Body of pancreas (tissue), 4 donors: ENCODE measurements around the gene RSF1. TPM values are rescaled to one million over a fixed set of nuclear protein-coding genes. Genes with fewer than 3 reads are reported as not detected.
A peak's percentile ranks its signal among the peaks of the same experiment; 100 is the strongest.
"Not testable (repeated sequence)": the region's sequence is repeated elsewhere in the genome, so short reads cannot be mapped to it uniquely, and the experiment has no call there.

ENCODE experiments used
- ATAC-seq: fragments of 150-250 bp; one replicate; pipeline ENCODE4 v1.9.1; 2016
- DNase-seq, 4 donors: peaks; one replicate each; pipeline ENCODE4 v3.0.0-alpha.2; 2019
- H3K27ac ChIP-seq, 4 donors: fragments of 200-600 bp; sonication (generic); 1 replicate in 3 of 4; 2 replicates in 1 of 4; pipeline versions ENCODE4 v1.5.1 to v1.6.1; 2016 to 2019; ENCODE audit warnings: mild to moderate bottlenecking in 1 of 4, mixed read lengths in 1 of 4, moderate library complexity in 1 of 4
- H3K27me3 ChIP-seq, 2 donors: fragments of 200-600 bp; sonication (generic); one replicate each; pipeline ENCODE4 v1.6.0; 2016; ENCODE audit warnings: mild to moderate bottlenecking in 1 of 2
- H3K36me3 ChIP-seq, 2 donors: fragments of 200-600 bp; sonication (generic); replicated peaks in 1 of 2; 2 replicates each; pipeline ENCODE4 v1.5.1; 2016; ENCODE audit warnings: low read depth in 2 of 2; ENCODE audit not compliant: insufficient read depth in 1 of 2
- H3K4me1 ChIP-seq: fragments of 200-600 bp; sonication (generic); one replicate; pipeline ENCODE4 v1.6.0; 2016
- H3K4me3 ChIP-seq, 2 donors: fragments of 200-600 bp; sonication (generic); 1 replicate in 1 of 2; 2 replicates in 1 of 2; pipeline ENCODE4 v1.5.1; 2016 to 2019
- H3K9me3 ChIP-seq, 3 donors: fragments of 200-600 bp; sonication (generic); 1 replicate in 2 of 3; 2 replicates in 1 of 3; pipeline ENCODE4 v1.5.1; 2016
- CTCF ChIP-seq, 7 experiments: fragments of 450-650 bp in 4 of 7; fragments of 200-600 bp in 3 of 7; sonication (generic) in 3 of 7; IDR thresholded peaks; one replicate each; pipeline ENCODE4 v1.5.1; 2016 to 2019; ENCODE audit warnings: antibody characterized with exemption in 7 of 7
- POLR2A ChIP-seq, 3 donors: fragments of 450-650 bp; IDR thresholded peaks; one replicate each; pipeline ENCODE4 v1.6.1; 2016; ENCODE audit warnings: antibody characterized with exemption in 3 of 3, mild to moderate bottlenecking in 2 of 3
- WGBS, 2 donors: methylation state at CpG; one replicate each; pipeline ENCODE4 v1.1.5; 2017; 5-methylcytosine and 5-hydroxymethylcytosine counted together
- intact Hi-C: fragments of 100-400 bp; cut with DNase I; formaldehyde crosslinking; loops from one replicate; pipeline ENCODE4 v1.15.1; 2023
- total RNA-seq, 2 donors: library from RNA; depleted of rRNA; stranded (reverse); fragments of >200 nt; gene quantifications; one replicate each; pipeline ENCODE4 v1.1.0, GENCODE V29; 2016

RSF1 gene
- total RNA-seq = 100 to 1,000 TPM in 1 of 2 donors, 10 to 100 TPM in 1; 18.2 to 129 TPM

- intact Hi-C loops = no loop called here
These were observed at the start of gene RSF1, which contains the start of gene AAMDC for GRCh38 chr11:77820565-77821348. RSF1 (minus strand) TSS chr11:77820722; CDS start chr11:77820714, 8 bp downstream. AAMDC (plus strand) TSS chr11:77821144; CDS start chr11:77842497, 21,353 bp downstream.

GRCh38 chr11:77868744-77869143 lies 48.2 kb upstream of the RSF1 start:
- no peaks in the 10 kb centered on the region for H3K27me3 ChIP-seq
- intact Hi-C loops = no loop called here
- ATAC-seq = no peak
- TF ChIP-seq POLR2A (IDR thresholded peaks at IDR 0.05) = no peak
- no peak for TF ChIP-seq CTCF (IDR thresholded peaks at IDR 0.05)
- H3K4me1 ChIP-seq = no peaks in the 10 kb centered on the region
- DNase-seq = no peak
- H3K36me3 ChIP-seq = peaks cover 0 to 2% of the 10 kb centered on the region in 2 donors
- 98% methylated on average over 4 of the region's 4 CpGs for WGBS, 2 donors
- no peak overlapping the region for H3K4me3 ChIP-seq
- no peak overlapping the region for H3K27ac ChIP-seq
- H3K9me3 ChIP-seq = no peaks in the 10 kb centered on the region

More at GRCh38 chr11:77820565-77821348, at the start of gene RSF1, which contains the start of gene AAMDC:
- Histone ChIP-seq H3K27me3 (no peaks in the 10 kb centered on the region), H3K36me3 (no peaks in the 10 kb centered on the region), H3K9me3 (no peaks in the 10 kb centered on the region), H3K27ac (peak within 1 kb of the TSS; percentile 56 to 92 (median 84)), H3K4me3 (peak within 1 kb of the TSS; percentile 84 to 100), H3K4me1 (peaks cover 47% of the 10 kb centered on the region)
- ATAC-seq = peak; percentile 93
- 0% methylated on average over 35 to 63 of the region's 64 CpGs for WGBS, 2 donors
- DNase-seq = peak; percentile 99 to 100 (median 99)
- TF ChIP-seq POLR2A (IDR thresholded peaks at IDR 0.05) (peak; percentile 38 to 82 (median 82)), CTCF (IDR thresholded peaks at IDR 0.05) (peak; percentile 43 to 81 (median 77))

GRCh38 chr11:77866336-77866735 lies 45.8 kb upstream of the RSF1 start:
- no peak for ATAC-seq
- Histone ChIP-seq H3K9me3 (no peaks in the 10 kb centered on the region), H3K36me3 (peaks cover 0 to under 1% of the 10 kb centered on the region in 2 donors), H3K27me3 (no peaks in the 10 kb centered on the region), H3K4me3 (no peak overlapping the region), H3K4me1 (peaks cover 7% of the 10 kb centered on the region), H3K27ac (no peak overlapping the region)
- no peak for DNase-seq
- no peak for TF ChIP-seq CTCF (IDR thresholded peaks at IDR 0.05)
- no peak for TF ChIP-seq POLR2A (IDR thresholded peaks at IDR 0.05)
- intact Hi-C loops = no loop called here
- 65 to 73% methylated on average over 1 of the region's 1 CpG for WGBS, 2 donors

GRCh38 chr11:77865805-77866204 lies 45.3 kb upstream of the RSF1 start:
- DNase-seq (no peak), ATAC-seq (no peak)
- intact Hi-C loops = no loop called here
- Histone ChIP-seq H3K27ac (no peak overlapping the region), H3K4me3 (no peak overlapping the region), H3K4me1 (peaks cover 9% of the 10 kb centered on the region), H3K9me3 (no peaks in the 10 kb centered on the region), H3K27me3 (no peaks in the 10 kb centered on the region), H3K36me3 (no peaks in the 10 kb centered on the region)
- WGBS, 2 donors = 85 to 91% methylated on average over 1 of the region's 1 CpG
- no peak for TF ChIP-seq POLR2A (IDR thresholded peaks at IDR 0.05)
- no peak for TF ChIP-seq CTCF (IDR thresholded peaks at IDR 0.05)

GRCh38 chr11:77861444-77861843 lies 40.9 kb upstream of the RSF1 start:
- H3K27me3 ChIP-seq, ATAC-seq, H3K9me3 ChIP-seq, H3K4me3 ChIP-seq, H3K27ac ChIP-seq, H3K36me3 ChIP-seq, intact Hi-C loops, H3K4me1 ChIP-seq: not testable (repeated sequence)
- DNase-seq = peak in 1 of 4 donors; percentile 7
- 52 to 56% methylated on average over 10 of the region's 10 CpGs for WGBS, 2 donors

- DNase-seq, intact Hi-C loops, ATAC-seq: not testable (repeated sequence)
These were observed 37.5 kb upstream of the RSF1 start for GRCh38 chr11:77857906-77858457.

More at GRCh38 chr11:77857906-77858457, 37.5 kb upstream of the RSF1 start:
- peaks cover 0 to 14% (median 0%) of the 10 kb centered on the region in 3 donors for H3K9me3 ChIP-seq
- not testable (repeated sequence) for H3K27ac ChIP-seq, H3K36me3 ChIP-seq, H3K4me1 ChIP-seq, H3K27me3 ChIP-seq, H3K4me3 ChIP-seq
- 90% methylated on average over 7 to 10 of the region's 10 CpGs for WGBS, 2 donors
